PFSK-1 (cell line): ENCODE data around the gene HECTD4.

Source experiments
- POLR2AphosphoS5 ChIP-seq: IDR thresholded peaks from 2 replicates; pipeline ENCODE4 v1.6.1; 2012; ENCODE audit warnings: low read depth, mild to moderate bottlenecking, control low read depth, low read length, moderate library complexity
- REST ChIP-seq, 2 experiments: IDR thresholded peaks; 2 replicates each; pipeline versions ENCODE4 v1.6.1 to v1.8.0; 2011 to 2012; ENCODE audit warnings: low read depth in 2 of 2, low read length in 2 of 2, control low read depth in 1 of 2, inconsistent platforms in 1 of 2, mild to moderate bottlenecking in 1 of 2, moderate library complexity in 1 of 2; ENCODE audit not compliant: insufficient read depth in 1 of 2
- SIN3A ChIP-seq: IDR thresholded peaks from 2 replicates; pipeline ENCODE4 v1.6.1; 2012; ENCODE audit warnings: mild to moderate bottlenecking, low read length, moderate library complexity, borderline replicate concordance; ENCODE audit not compliant: insufficient read depth
- TAF1 ChIP-seq: IDR thresholded peaks from 2 replicates; pipeline ENCODE4 v1.6.1; 2012; ENCODE audit warnings: low read length, control low read depth, borderline replicate concordance; ENCODE audit not compliant: insufficient read depth

DNA sequence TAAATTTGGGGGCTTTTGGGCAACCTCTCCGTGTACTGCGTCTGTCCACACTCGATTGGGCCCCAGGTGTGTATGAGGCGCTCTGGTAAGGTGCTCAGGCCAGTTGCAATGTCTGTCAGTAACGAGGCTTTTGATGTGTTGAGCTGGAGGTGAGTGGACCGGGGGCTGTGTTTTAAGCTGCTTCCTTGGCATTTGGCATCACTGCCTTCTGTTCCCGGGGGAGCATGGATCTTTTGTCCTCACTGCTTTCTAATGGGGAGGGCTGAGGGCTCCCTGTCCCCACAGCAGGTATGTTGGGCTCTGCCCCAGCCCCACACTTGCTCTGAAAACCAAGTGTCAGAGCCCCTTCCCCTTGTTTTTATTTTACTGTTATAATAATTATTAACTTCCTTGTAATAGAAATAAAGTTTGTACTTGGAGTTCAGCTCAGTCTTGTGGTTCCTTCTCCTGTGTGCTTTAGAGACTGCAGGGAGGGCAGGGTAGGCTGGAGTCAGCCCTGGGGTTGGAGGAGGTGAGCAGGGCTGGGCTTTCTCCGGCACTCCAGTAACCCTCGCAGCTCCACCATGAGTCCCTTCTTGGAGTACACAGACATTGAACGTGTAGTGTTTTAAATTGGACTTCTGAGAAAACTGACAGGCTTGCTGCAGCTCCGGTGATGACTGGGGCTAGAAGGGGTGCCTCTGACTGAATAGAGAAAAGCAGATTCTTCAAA, 228.9 kb downstream of the HECTD4 start:
- TF ChIP-seq TAF1, result no peak
- no peak for TF ChIP-seq REST (IDR thresholded peaks at IDR 0.05; ENCODE audit: insufficient read depth in 1 of 2, low read depth in 2 of 2, low read length in 2 of 2)
- TF ChIP-seq POLR2AphosphoS5, result no peak
- no peak for TF ChIP-seq SIN3A
